OCI-LY7 (cell line): ENCODE data around the gene FCGR3B.
"Not testable (repeated sequence)": the region's sequence is repeated elsewhere in the genome, so short reads cannot be mapped to it uniquely, and the experiment has no call there.

Source experiments
- EZH2phosphoT487 ChIP-seq: fragments of 200-600 bp; sonication (generic); IDR thresholded peaks from 2 replicates; pipeline ENCODE4 v1.6.1; 2018; ENCODE audit warnings: low read depth, borderline replicate concordance, mild to moderate bottlenecking, mixed run types, antibody characterized with exemption, low read length, moderate library complexity, mixed read lengths
- TF ChIP-seq, protein P1 (sequence below): fragments of 200-600 bp; sonication (generic); conservative IDR thresholded peaks from 2 replicates; pipeline ENCODE4 v1.5.1; 2014; ENCODE audit warnings: mild to moderate bottlenecking, antibody characterized with exemption, low read length, moderate library complexity, mixed read lengths

DNA sequence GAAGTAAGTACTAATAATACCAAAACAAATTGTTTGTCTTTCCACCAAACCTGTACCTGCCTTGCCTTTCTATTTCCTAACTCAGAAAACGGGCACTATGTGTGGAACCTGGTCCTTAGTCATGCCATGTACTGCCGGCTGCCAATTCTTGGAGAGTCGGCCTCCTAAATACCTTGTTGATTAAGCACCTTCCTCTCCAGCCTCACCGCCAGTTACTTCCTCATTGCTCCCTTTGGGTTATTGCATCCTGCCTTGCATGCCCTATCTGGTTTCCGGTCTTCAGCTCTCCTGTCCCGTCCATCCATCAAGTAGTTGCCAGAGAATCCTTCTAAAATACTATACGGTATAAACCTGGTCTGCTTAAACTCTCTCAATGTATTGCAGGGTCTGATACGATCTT, 8.9 kb downstream of the FCGR3B start:
- TF ChIP-seq, protein P1, sequence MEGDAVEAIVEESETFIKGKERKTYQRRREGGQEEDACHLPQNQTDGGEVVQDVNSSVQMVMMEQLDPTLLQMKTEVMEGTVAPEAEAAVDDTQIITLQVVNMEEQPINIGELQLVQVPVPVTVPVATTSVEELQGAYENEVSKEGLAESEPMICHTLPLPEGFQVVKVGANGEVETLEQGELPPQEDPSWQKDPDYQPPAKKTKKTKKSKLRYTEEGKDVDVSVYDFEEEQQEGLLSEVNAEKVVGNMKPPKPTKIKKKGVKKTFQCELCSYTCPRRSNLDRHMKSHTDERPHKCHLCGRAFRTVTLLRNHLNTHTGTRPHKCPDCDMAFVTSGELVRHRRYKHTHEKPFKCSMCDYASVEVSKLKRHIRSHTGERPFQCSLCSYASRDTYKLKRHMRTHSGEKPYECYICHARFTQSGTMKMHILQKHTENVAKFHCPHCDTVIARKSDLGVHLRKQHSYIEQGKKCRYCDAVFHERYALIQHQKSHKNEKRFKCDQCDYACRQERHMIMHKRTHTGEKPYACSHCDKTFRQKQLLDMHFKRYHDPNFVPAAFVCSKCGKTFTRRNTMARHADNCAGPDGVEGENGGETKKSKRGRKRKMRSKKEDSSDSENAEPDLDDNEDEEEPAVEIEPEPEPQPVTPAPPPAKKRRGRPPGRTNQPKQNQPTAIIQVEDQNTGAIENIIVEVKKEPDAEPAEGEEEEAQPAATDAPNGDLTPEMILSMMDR: not testable (repeated sequence)
- not testable (repeated sequence) for TF ChIP-seq EZH2phosphoT487
